HG03575 (cell line): ENCODE results near the gene WNT2B.

Experiments used
- ATAC-seq: cut with Tn5 transposase; IDR thresholded peaks from one replicate; pipeline ENCODE4 v1.9.1; 2021; ENCODE audit not compliant: unreplicated experiment, insufficient number of reproducible peaks, low FRiP score; ENCODE audit errors: extremely low read depth

Gene WNT2B

GRCh38 chr1:112549590-112549989 is 40.8 kb downstream of the WNT2B start:
- ATAC-seq: no peak

- no peak for ATAC-seq
Measured at GRCh38 chr1:112554411-112554810, 45.6 kb downstream of the WNT2B start.

GRCh38 chr1:112557385-112557784 is 48.6 kb downstream of the WNT2B start:
- no peak for ATAC-seq

- no peak for ATAC-seq
Measured at GRCh38 chr1:112558634-112559033, 49.9 kb downstream of the WNT2B start.

GRCh38 chr1:112563341-112563740 is 54.6 kb downstream of the WNT2B start:
- ATAC-seq: no peak

- no peak for ATAC-seq
Measured at GRCh38 chr1:112564081-112564480, 55.3 kb downstream of the WNT2B start.

GRCh38 chr1:112565800-112566199 is 57.0 kb downstream of the WNT2B start:
- ATAC-seq: no peak

- no peak for ATAC-seq
Measured at GRCh38 chr1:112575154-112575804, 66.5 kb downstream of the WNT2B start.

GRCh38 chr1:112576240-112576639 is 67.5 kb downstream of the WNT2B start:
- no peak for ATAC-seq
